Neural crest cell (in vitro differentiated cells): Measurements from ENCODE around the gene HIRA. TPM values are rescaled to one million over a fixed set of nuclear protein-coding genes. Genes with fewer than 3 reads are reported as not detected.
"Not testable (repeated sequence)": the region's sequence is repeated elsewhere in the genome, so short reads cannot be mapped to it uniquely, and the experiment has no call there.

ENCODE experiments used
- DNase-seq: peaks from one replicate; pipeline ENCODE4 v3.0.0; 2021; ENCODE audit warnings: low read depth, mixed read lengths, low spot score
- H3K27ac Mint-ChIP-seq: one replicate; pipeline ENCODE4 v1.8.0; 2021; ENCODE audit warnings: mild to moderate bottlenecking, mixed read lengths; ENCODE audit not compliant: unreplicated experiment
- H3K27me3 Mint-ChIP-seq: 2 replicates; pipeline ENCODE4 v1.8.0; 2021; ENCODE audit warnings: low read depth, mild to moderate bottlenecking, mixed read lengths
- H3K36me3 Mint-ChIP-seq: 2 replicates; pipeline ENCODE4 v1.8.0; 2021; ENCODE audit warnings: low read depth, mild to moderate bottlenecking, mixed read lengths
- H3K4me1 Mint-ChIP-seq: 2 replicates; pipeline ENCODE4 v1.8.0; 2021; ENCODE audit warnings: mixed read lengths
- H3K4me3 Mint-ChIP-seq: one replicate; pipeline ENCODE4 v1.8.0; 2021; ENCODE audit warnings: mild to moderate bottlenecking, mixed read lengths
- H3K9me3 Mint-ChIP-seq: 2 replicates; pipeline ENCODE4 v1.8.0; 2021; ENCODE audit warnings: mixed read lengths
- CTCF ChIP-seq: fragments of 200-600 bp; sonication (generic); conservative IDR thresholded peaks from 2 replicates; pipeline ENCODE4 v1.5.0; 2021; ENCODE audit warnings: antibody characterized with exemption, mild to moderate bottlenecking
- total RNA-seq: library from RNA; stranded (reverse); gene quantifications from 2 replicates; pipeline ENCODE4 v1.2.1, GENCODE V29; 2021

HIRA gene
- total RNA-seq, 1 donor from 2014 or later: 57.1 TPM

GRCh38 chr22:19317865-19318264, 113.7 kb downstream of the HIRA start:
- peaks cover 12% of the 10 kb centered on the region for H3K9me3 Mint-ChIP-seq

GRCh38 chr22:19307872-19308271, 123.7 kb downstream of the HIRA start:
- H3K9me3 Mint-ChIP-seq: peaks cover 4% of the 10 kb centered on the region
- H3K4me3 Mint-ChIP-seq: no peak overlapping the region
- DNase-seq: no peak
- H3K36me3 Mint-ChIP-seq: no peaks in the 10 kb centered on the region
- H3K27ac Mint-ChIP-seq: no peak overlapping the region
- TF ChIP-seq CTCF: no peak
- no peaks in the 10 kb centered on the region for H3K27me3 Mint-ChIP-seq
- H3K4me1 Mint-ChIP-seq: no peaks in the 10 kb centered on the region

More at GRCh38 chr22:19317865-19318264, 113.7 kb downstream of the HIRA start:
- no peak overlapping the region for H3K4me3 Mint-ChIP-seq
- peaks cover 29% of the 10 kb centered on the region for H3K36me3 Mint-ChIP-seq
- no peak overlapping the region for H3K27ac Mint-ChIP-seq
- TF ChIP-seq CTCF: no peak
- H3K27me3 Mint-ChIP-seq: no peaks in the 10 kb centered on the region
- DNase-seq: no peak
- no peaks in the 10 kb centered on the region for H3K4me1 Mint-ChIP-seq

GRCh38 chr22:19306535-19306934, 125.0 kb downstream of the HIRA start:
- not testable (repeated sequence) for H3K4me1 Mint-ChIP-seq, DNase-seq, H3K36me3 Mint-ChIP-seq, H3K9me3 Mint-ChIP-seq, H3K27ac Mint-ChIP-seq, H3K27me3 Mint-ChIP-seq, H3K4me3 Mint-ChIP-seq

- DNase-seq: no peak
- H3K27ac Mint-ChIP-seq: no peak overlapping the region
- peaks cover 4% of the 10 kb centered on the region for H3K9me3 Mint-ChIP-seq
- no peaks in the 10 kb centered on the region for H3K27me3 Mint-ChIP-seq
- H3K4me3 Mint-ChIP-seq: no peak overlapping the region
- H3K36me3 Mint-ChIP-seq: no peaks in the 10 kb centered on the region
- no peak for TF ChIP-seq CTCF
- H3K4me1 Mint-ChIP-seq: no peaks in the 10 kb centered on the region
Measured at GRCh38 chr22:19304547-19304946, 127.0 kb downstream of the HIRA start.

- H3K4me3 Mint-ChIP-seq: no peak overlapping the region
Measured at GRCh38 chr22:19303785-19304184, 127.7 kb downstream of the HIRA start.

GRCh38 chr22:19295733-19296132, 135.8 kb downstream of the HIRA start:
- Mint-ChIP-seq H3K4me1 (peaks cover 16% of the 10 kb centered on the region), H3K27me3 (peaks cover 5% of the 10 kb centered on the region), H3K27ac (no peak overlapping the region), H3K4me3 (no peak overlapping the region), H3K9me3 (no peaks in the 10 kb centered on the region), H3K36me3 (no peaks in the 10 kb centered on the region)
- DNase-seq: no peak
- TF ChIP-seq CTCF: no peak

More at GRCh38 chr22:19303785-19304184, 127.7 kb downstream of the HIRA start:
- DNase-seq: no peak
- Mint-ChIP-seq H3K9me3 (peaks cover 4% of the 10 kb centered on the region), H3K27me3 (no peaks in the 10 kb centered on the region), H3K4me1 (no peaks in the 10 kb centered on the region), H3K27ac (no peak overlapping the region), H3K36me3 (no peaks in the 10 kb centered on the region)
- no peak for TF ChIP-seq CTCF
